ENCODE measurements around the gene CUTA. TPM values are rescaled to one million over a fixed set of nuclear protein-coding genes. Genes with fewer than 3 reads are reported as not detected.

The CUTA gene
- total and polyA plus RNA-seq, 2 of the 13 experiments (the other 11 are each of a cell fraction or from before 2014, with no cell fraction given): 170 to 180 TPM

DNA sequence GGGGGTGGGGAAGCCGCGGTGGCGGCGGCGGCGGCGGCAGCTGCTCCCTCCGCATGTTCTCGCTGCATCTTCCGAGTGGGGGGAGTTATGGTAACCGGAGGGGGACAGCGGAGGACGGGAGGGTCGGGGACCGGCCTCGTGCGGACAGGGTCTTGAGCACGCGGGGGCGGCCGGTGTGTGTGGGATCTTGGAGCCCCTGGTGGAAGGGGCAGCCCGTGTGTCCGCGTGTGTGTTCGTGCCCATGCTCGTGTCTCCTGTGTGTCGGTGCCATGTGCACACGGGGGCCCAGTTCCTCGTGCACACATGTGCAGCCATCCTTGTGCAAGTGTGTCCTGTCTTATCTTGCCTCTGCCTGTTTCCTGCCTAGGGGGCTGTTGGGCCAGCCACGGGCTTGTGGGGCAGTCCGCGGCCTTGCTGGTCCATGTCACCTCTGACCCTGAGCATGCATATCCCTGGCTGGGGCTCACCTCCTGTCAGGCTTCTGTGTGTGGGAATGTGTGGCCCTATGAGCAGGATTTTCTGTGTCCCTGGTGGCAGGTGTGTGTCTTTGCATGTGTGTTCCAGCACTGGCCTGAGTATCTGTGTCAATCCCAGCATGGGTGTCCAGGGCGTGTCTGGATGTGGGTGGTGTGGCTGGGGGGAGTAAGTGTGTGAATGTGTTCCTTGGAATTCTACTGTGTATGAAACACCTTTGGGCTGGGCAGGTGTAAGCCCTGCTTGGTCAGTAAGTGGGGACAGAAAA, 10.5 kb upstream of the CUTA start (continued):
- no peak for TF ChIP-seq ZFP37 (CRISPR knock-in tag; IDR thresholded peaks at IDR 0.05; ENCODE audit: borderline replicate concordance)
- 0 out of 2 replicates have a peak, but pooled peaks have one; percentile 34 for TF ChIP-seq DPF2 (CRISPR knock-in tag; IDR thresholded peaks at IDR 0.05; ENCODE audit: borderline replicate concordance, low read depth)
- 0 out of 2 replicates have a peak, but pooled peaks have one; percentile 68 for TF ChIP-seq TSC22D2 (CRISPR knock-in tag; IDR thresholded peaks at IDR 0.05; ENCODE audit: borderline replicate concordance)
- TF ChIP-seq PHF8 (CRISPR knock-in tag; IDR thresholded peaks at IDR 0.05): peak; percentile 45
- 0 out of 2 replicates have a peak, but pooled peaks have one; percentile 39 for TF ChIP-seq ZNF333 (CRISPR knock-in tag; IDR thresholded peaks at IDR 0.05; ENCODE audit: borderline replicate concordance)
- TF ChIP-seq AGO1 (IDR thresholded peaks at IDR 0.05; ENCODE audit: low read depth, low read length, poor library complexity, severe bottlenecking): no peak
- TF ChIP-seq, protein P1, sequence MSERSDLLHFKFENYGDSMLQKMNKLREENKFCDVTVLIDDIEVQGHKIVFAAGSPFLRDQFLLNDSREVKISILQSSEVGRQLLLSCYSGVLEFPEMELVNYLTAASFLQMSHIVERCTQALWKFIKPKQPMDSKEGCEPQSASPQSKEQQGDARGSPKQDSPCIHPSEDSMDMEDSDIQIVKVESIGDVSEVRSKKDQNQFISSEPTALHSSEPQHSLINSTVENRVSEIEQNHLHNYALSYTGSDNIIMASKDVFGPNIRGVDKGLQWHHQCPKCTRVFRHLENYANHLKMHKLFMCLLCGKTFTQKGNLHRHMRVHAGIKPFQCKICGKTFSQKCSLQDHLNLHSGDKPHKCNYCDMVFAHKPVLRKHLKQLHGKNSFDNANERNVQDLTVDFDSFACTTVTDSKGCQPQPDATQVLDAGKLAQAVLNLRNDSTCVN (CRISPR knock-in tag; IDR thresholded peaks at IDR 0.05; ENCODE audit: borderline replicate concordance): peak; percentile 62; the same call in 1 of the 2 replicates
- TF ChIP-seq, protein P2, sequence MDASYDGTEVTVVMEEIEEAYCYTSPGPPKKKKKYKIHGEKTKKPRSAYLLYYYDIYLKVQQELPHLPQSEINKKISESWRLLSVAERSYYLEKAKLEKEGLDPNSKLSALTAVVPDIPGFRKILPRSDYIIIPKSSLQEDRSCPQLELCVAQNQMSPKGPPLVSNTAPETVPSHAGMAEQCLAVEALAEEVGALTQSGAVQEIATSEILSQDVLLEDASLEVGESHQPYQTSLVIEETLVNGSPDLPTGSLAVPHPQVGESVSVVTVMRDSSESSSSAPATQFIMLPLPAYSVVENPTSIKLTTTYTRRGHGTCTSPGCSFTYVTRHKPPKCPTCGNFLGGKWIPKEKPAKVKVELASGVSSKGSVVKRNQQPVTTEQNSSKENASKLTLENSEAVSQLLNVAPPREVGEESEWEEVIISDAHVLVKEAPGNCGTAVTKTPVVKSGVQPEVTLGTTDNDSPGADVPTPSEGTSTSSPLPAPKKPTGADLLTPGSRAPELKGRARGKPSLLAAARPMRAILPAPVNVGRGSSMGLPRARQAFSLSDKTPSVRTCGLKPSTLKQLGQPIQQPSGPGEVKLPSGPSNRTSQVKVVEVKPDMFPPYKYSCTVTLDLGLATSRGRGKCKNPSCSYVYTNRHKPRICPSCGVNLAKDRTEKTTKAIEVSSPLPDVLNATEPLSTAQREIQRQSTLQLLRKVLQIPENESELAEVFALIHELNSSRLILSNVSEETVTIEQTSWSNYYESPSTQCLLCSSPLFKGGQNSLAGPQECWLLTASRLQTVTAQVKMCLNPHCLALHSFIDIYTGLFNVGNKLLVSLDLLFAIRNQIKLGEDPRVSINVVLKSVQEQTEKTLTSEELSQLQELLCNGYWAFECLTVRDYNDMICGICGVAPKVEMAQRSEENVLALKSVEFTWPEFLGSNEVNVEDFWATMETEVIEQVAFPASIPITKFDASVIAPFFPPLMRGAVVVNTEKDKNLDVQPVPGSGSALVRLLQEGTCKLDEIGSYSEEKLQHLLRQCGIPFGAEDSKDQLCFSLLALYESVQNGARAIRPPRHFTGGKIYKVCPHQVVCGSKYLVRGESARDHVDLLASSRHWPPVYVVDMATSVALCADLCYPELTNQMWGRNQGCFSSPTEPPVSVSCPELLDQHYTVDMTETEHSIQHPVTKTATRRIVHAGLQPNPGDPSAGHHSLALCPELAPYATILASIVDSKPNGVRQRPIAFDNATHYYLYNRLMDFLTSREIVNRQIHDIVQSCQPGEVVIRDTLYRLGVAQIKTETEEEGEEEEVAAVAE (CRISPR knock-in tag; IDR thresholded peaks at IDR 0.05; ENCODE audit: borderline replicate concordance): no peak
- TF ChIP-seq, protein P3, sequence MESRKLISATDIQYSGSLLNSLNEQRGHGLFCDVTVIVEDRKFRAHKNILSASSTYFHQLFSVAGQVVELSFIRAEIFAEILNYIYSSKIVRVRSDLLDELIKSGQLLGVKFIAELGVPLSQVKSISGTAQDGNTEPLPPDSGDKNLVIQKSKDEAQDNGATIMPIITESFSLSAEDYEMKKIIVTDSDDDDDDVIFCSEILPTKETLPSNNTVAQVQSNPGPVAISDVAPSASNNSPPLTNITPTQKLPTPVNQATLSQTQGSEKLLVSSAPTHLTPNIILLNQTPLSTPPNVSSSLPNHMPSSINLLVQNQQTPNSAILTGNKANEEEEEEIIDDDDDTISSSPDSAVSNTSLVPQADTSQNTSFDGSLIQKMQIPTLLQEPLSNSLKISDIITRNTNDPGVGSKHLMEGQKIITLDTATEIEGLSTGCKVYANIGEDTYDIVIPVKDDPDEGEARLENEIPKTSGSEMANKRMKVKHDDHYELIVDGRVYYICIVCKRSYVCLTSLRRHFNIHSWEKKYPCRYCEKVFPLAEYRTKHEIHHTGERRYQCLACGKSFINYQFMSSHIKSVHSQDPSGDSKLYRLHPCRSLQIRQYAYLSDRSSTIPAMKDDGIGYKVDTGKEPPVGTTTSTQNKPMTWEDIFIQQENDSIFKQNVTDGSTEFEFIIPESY (CRISPR knock-in tag; IDR thresholded peaks at IDR 0.05): 0 out of 2 replicates have a peak, but pooled peaks have one; percentile 10
- no peak for TF ChIP-seq ZNF317 (CRISPR knock-in tag; IDR thresholded peaks at IDR 0.05)
- no peak for TF ChIP-seq ZNF10 (CRISPR knock-in tag; IDR thresholded peaks at IDR 0.05; ENCODE audit: borderline replicate concordance, low read depth)
- no peak for TF ChIP-seq RXRB (CRISPR knock-in tag; IDR thresholded peaks at IDR 0.05; ENCODE audit: borderline replicate concordance)
- 0 out of 2 replicates have a peak, but pooled peaks have one; percentile 31 for TF ChIP-seq IRX3 (CRISPR knock-in tag; IDR thresholded peaks at IDR 0.05; ENCODE audit: borderline replicate concordance, low read depth)
- TF ChIP-seq SALL2 (CRISPR knock-in tag; IDR thresholded peaks at IDR 0.05): no peak
- TF ChIP-seq ZNF775 (CRISPR knock-in tag; IDR thresholded peaks at IDR 0.05; ENCODE audit: borderline replicate concordance): no peak
- TF ChIP-seq RXRA (CRISPR knock-in tag; IDR thresholded peaks at IDR 0.05): peak; percentile 74; the same call in 1 of the 2 replicates
- no peak for TF ChIP-seq XRCC5 (optimal IDR thresholded peaks at IDR 0.05; ENCODE audit: low read length)
- TF ChIP-seq, protein P4, sequence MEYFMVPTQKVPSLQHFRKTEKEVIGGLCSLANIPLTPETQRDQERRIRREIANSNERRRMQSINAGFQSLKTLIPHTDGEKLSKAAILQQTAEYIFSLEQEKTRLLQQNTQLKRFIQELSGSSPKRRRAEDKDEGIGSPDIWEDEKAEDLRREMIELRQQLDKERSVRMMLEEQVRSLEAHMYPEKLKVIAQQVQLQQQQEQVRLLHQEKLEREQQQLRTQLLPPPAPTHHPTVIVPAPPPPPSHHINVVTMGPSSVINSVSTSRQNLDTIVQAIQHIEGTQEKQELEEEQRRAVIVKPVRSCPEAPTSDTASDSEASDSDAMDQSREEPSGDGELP (IDR thresholded peaks at IDR 0.05; ENCODE audit: borderline replicate concordance, low read depth): no peak
- peak; percentile 66; the same call in 1 of the 2 replicates for TF ChIP-seq HOXA3 (CRISPR knock-in tag; IDR thresholded peaks at IDR 0.05)

All from HepG2 (cell line).